GM15510 (cell line): Measurements from ENCODE around the gene SLFN5.
"Not testable (repeated sequence)": the region's sequence is repeated elsewhere in the genome, so short reads cannot be mapped to it uniquely, and the experiment has no call there.

Experiments used
- POLR2A ChIP-seq: IDR thresholded peaks from 3 replicates; pipeline ENCODE4 v1.6.1; 2011; ENCODE audit warnings: borderline replicate concordance; ENCODE audit not compliant: insufficient read length; ENCODE audit errors: extremely low read depth

The SLFN5 gene

DNA sequence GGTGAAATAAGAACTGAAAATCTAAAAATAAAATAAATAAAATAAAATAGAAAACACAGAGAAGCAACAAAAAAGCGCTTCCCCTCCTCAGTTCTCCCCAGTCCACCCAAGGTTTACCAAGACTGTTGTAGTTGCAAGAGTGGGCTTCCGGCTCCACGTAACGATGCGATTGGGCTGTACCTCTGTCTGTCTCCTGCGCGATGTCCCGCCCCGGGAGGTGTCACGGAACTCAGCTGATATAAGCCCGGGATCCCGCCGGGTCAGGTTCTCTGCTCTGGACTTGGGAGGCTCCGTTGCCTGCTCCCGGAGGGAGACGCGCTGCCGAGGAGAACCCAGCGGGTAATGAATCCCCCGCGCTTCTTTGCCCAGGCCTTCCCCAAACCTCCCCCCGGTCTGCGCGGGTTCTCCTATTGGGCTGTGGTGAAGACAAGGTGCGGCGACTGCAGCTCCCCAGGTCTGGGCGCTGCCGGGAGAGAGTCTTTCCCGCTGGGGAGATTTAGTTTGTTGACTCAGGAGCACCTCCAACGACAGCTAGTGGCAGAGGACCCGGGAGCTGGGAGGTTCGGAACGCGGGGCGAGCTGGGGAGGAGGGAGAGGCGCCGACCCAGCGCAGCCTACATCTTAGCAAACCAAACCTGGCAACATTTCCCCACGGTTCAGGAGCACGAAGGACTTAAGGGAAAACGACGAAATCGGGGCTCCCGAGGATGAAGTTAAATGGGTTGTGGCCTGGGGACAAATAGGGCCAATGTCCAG is at the start of gene SLFN5:
TSS of gene SLFN5 (plus strand) at position 268 of the 756 bp plus-strand sequence. CDS start 15,619 bp downstream, outside the sequence.
- TF ChIP-seq POLR2A = peak; percentile 85

DNA sequence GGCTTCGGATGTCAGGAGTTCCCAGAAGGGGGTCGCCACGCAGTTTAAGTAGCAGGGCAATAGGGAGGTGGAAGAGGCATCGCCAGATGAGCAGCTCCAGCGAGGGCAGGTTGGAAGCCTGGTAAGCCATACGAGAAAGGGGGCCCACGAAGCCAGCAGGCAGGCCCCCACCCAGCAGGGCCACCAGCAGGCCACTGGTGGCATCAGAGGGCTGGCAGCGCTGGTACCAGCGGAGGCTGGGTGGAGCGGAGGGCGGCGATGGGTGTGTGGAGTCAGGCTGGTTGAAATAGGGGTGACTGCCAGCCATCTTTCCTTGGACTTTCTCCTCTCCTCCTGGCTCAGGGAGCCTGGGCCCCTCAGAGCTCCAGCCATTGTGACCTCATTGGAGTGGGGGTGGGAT is 48.9 kb upstream of the SLFN5 start, which contains the start of gene SLC35G3:
TSS of gene SLC35G3 (minus strand) at position 393 of the 400 bp plus-strand sequence. CDS start at position 307, 86 bp downstream.
- TF ChIP-seq POLR2A = not testable (repeated sequence)

DNA sequence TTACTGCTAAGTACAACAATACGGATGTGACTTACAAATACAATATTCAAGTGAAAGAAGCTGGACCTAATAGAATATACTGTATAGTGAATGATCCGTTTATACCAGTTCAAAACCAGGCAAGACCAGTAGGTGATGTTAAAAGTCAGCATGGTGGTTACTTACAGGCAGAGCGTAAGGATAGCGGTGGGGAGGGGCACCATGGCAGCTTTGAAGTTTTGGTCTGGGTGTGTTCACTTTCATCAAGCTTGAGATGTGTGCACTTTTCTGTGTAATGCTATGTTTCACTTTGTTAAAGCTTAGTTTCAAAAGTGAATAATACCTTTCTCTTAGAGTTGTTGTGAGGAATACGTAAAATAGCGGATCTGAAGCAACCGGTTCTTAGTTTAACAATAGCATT is 32.1 kb upstream of the SLFN5 start:
- TF ChIP-seq POLR2A = no peak

DNA sequence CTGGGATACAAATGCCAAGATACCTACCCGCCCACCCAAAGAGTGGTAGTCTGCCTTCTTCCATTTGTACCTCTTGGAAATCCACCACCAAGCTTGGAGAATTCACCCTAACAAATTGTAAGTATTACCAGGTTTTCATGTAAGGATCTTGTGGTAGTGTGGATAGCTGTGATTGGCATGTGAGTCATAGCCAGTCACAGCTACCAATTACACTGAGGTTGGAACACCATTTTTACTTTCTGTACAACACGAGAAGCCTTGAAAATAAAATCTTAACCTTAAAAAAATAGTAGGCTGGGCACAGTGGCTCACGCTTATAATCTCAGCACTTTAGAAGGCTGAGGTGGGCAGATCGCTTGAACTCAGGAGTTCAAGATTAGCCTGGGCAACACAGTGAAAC is 30.2 kb upstream of the SLFN5 start:
- TF ChIP-seq POLR2A = no peak

DNA sequence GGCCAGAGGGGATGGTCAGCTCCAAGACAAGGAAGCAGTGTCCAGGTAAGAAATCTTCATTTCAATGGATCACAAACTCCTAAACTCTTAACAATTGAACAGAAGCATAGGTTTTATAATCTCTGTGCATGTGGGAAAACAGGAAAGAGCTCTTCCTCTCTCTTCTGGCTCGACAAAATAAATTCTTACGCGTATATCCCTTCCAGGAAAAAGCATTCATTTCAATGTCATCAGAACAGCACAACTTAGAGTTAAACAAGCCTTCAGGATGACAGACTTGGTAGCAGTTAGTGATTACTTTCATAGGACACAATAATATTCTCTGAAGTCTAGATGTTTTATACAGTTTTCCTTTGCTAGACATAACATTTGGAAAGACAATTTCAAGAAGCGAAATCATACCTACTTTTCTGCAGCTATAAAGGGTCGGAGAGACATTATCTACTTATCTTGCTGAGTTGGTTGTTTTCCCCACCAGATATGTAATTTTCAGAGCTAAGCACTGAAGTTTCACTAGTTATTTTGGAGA is 29.4 kb upstream of the SLFN5 start:
- TF ChIP-seq POLR2A = no peak

DNA sequence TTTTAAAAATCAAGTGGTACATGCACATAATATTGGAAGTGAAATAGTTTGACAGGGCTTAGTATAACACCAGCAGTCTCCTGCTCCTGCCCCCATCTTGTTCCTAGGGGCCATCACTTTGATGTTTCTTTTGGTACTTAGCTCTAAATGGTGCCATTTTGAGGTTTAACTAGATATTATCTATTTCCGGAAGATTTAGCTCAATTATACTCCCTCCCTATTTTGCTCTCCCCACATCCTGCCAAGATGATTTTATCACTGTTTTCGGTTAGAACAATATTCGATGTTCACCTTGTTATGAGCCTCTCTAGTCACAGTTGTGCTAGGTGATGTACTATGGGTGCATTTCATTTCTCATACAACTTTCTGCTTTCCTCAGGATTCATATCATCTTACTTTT is 28.7 kb upstream of the SLFN5 start:
- TF ChIP-seq POLR2A = no peak

DNA sequence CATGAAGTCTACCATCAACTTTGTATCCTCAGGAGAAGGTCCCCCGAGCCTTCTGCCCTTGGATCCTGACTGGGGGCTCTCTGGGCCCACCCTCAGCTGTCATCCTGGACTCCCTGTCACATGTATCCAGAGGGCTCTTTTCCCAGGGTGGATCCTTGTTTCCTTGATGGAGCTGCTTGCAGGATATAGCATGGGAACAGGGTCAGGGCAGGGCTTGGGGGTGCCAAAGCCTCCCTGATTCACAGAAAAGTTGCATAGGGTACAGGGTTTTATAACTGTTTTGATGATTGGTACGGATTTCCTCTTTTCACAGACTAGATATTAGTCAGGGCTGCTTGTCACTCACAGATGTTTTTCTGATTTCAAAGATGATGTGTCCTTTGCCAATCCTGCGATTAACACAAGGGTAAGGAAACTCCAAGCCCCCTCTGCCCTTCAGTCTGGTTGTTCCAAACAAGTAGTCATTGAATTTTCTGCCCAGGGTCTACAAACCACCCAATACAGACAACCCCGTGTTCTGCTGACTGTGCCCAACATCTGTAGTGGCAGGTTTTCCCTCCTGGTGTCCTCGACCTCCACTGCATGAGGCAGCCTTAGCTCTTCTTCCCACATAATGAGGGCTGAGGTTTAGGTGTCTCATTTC is 28.1 kb upstream of the SLFN5 start:
- TF ChIP-seq POLR2A = no peak

DNA sequence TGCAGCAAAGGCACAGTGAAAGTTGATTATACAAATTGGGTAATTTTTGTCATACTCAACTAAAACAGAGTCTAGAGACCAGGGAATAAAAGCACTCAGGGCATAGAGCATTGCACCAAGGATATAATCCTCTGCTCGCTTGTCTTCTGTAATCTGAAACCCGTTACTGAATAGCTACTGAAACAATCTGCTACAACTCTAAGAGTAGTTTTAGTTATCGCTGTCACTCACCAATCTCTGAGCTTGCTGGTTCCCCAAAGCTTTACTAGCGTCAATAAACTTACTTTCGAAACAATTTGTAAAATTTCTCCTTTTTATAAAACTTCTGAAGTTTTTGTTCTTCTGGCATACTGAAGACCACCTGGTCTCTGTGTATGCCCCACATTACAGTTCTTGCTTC is 25.8 kb upstream of the SLFN5 start:
- TF ChIP-seq POLR2A = no peak

DNA sequence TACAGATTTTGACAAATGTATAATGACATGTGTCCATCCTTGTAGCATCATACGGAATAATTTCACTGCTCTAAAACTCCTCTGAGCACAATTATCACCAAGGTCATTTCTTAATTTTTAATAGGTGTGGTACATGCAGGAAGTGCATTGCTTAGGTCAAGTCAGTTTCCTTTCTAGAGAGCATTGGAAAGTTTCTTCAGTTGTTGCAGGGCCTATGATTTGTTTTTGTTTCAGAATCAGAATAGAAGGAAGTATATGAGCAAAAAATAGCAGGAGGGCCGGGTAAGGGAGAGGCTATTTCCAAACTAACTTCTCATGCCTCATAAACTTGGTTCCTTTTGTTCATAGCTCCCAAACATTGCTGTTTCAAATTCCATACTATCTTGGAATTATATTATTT is 24.0 kb upstream of the SLFN5 start:
- no peak for TF ChIP-seq POLR2A

DNA sequence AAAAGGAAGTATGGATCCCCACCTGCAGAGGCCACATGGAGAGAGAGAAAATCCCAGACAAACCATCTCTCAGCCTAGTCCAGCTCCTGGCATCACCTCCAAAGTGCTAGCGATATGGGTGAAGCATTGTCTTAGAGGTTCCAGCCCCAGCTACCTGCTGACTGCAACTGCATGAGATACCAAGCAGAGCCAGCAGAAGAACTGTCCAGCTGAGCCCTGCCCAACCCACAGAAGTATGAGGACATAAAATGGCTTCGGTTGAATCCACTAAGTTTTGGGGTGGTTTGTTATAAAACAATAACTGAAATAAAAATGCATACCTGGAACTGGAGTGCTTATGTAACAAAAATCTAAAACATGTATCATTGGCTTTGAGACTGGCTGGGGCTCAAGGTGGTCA is 20.4 kb upstream of the SLFN5 start:
- no peak for TF ChIP-seq POLR2A

DNA sequence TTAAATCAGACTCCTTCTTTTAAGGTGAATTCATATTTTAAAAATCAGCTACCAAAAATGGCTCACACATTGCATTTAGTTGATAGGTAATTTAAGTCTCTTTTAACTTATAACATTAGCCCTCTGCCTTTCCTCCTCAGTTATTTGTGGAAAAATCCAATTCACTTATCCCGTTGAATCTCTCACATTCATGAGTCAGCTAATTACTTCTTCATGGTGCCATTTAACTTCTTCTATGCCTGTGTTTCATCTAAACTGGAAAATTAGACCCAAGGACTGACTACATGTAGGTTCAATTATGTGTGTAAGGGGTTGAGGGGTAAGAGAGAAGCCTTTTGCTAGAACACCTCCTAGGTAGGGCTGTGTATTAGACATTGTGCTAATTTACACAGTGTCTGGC is 18.4 kb upstream of the SLFN5 start:
- TF ChIP-seq POLR2A = no peak

DNA sequence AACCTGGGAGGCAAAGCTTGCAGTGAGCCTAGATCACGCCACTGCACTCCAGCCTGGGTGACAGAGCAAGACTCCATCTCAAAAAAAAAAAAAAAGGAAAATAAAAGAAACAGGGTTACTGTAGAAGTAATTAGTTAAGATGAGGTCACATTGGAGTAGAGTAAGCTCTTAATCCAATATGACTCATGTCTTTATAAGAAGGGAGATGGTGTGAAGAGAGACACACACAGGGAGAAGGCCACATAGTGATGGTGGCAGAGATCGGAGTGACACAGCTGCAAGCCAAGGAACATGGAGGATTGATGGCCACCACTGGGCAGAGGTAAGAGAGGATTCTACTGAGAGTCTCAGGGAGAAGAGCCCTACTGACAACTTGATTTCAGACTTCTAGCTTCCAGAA is 15.3 kb upstream of the SLFN5 start:
- TF ChIP-seq POLR2A = no peak

DNA sequence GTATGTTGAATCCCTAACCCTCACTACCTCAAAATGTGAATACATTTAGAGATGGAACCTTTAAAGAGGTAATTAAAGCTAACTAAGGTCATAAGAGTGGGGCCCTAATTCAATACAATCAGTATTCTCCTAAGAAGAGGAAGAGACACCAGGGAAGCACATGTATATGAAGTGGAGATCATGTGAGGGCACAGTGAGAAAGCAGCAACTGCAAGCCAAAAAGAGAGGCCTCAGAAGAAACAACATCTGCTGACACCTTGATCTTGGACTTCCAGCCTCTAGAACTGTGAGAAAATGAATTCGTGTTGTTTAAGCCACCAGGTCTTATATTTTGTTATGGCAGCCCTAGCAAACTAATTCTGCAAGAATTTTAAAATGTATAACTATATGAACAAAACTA is 13.2 kb upstream of the SLFN5 start:
- no peak for TF ChIP-seq POLR2A

DNA sequence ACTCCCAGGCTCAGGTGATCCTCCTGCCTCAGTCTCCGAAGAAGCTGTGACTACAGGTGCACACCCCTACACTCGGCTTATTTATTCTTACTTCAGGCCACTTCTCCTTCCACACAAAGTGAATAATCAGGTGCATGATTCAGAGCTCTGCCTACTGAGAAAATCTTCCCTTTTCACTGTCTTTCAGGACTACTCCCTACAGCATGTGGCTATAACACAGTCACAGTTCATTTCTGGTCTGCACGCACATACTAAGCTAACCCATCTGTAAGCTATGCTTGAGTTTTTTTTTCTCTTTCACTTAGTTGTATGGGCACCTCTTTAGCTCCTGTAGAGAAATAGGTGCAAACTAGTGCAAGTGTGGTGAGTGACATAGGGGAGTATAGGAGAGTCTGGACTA is 7.6 kb upstream of the SLFN5 start:
- no peak for TF ChIP-seq POLR2A

DNA sequence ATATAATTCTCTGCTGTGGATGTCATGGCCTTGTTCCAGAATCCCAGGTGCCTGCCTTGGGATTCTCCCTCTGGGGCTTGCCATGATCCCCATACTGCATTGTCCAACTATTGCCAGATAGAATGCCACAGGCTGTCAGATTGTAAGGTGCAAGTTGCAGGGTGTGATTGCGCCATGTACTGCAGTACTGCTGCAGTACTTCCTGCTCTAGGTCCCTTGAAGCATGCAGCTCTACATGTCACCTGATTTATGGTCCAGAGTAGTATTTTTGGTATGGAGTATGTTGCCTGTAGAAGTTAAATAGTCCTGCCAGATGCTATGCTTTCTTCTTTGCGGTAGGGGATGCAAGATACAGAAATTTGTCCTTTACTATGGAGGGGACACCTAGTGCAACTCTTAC is 7.0 kb upstream of the SLFN5 start:
- TF ChIP-seq POLR2A = no peak

DNA sequence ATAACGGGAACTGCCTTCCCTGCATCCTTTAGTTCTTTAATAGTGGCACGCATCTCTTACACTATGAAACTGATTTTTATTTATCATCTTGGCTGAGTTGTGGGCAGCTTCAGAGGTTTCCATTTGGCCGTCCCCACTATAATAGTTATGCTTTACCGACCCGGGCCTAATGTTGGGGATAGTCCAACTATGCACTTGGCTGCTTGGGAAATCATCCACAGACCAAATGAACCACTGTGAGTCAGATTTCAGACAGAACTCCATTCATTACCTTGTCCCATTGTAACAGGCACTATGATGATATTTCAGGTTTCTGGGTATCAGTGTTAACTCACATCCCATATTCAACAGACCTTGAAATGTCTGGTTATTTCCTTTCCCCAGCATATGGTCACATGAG is 6.1 kb upstream of the SLFN5 start:
- TF ChIP-seq POLR2A = no peak
